Breast epithelium (tissue), 4 donors: Measurements from ENCODE around the gene PAX7. TPM values are rescaled to one million over a fixed set of nuclear protein-coding genes. Genes with fewer than 3 reads are reported as not detected.

Source experiments
- DNase-seq, 2 donors: peaks; one replicate each; pipeline ENCODE4 v3.0.0-alpha.2; 2019; ENCODE audit warnings: low spot score in 2 of 2
- H3K27ac ChIP-seq, 2 donors: fragments of 200-600 bp; sonication (generic) in 1 of 2; one replicate each; pipeline ENCODE4 v1.5.1; 2016 to 2019; ENCODE audit warnings: mild to moderate bottlenecking in 1 of 2
- H3K27me3 ChIP-seq, 2 donors: fragments of 200-600 bp; sonication (generic) in 1 of 2; one replicate each; pipeline versions ENCODE4 v1.5.1 to v1.6.0; 2017 to 2019; ENCODE audit warnings: control low read depth in 1 of 2, mild to moderate bottlenecking in 1 of 2
- H3K36me3 ChIP-seq: fragments of 200-600 bp; one replicate; pipeline ENCODE4 v1.5.1; 2019
- H3K4me1 ChIP-seq, 2 donors: fragments of 200-600 bp; sonication (generic); one replicate each; pipeline ENCODE4 v1.5.1; 2016 to 2019; ENCODE audit warnings: control low read depth in 1 of 2
- H3K4me3 ChIP-seq, 3 donors: fragments of 200-600 bp; sonication (generic); 1 replicate in 2 of 3; 2 replicates in 1 of 3; pipeline ENCODE4 v1.5.1; 2016 to 2019; ENCODE audit warnings: mild to moderate bottlenecking in 3 of 3, moderate library complexity in 2 of 3
- H3K9me3 ChIP-seq, 2 donors: fragments of 200-600 bp; sonication (generic) in 1 of 2; one replicate each; pipeline ENCODE4 v1.5.1; 2016 to 2019; ENCODE audit warnings: control low read depth in 1 of 2
- POLR2A ChIP-seq: fragments of 450-650 bp; IDR thresholded peaks from one replicate; pipeline ENCODE4 v1.6.1; 2016; ENCODE audit warnings: antibody characterized with exemption, mild to moderate bottlenecking, moderate library complexity
- POLR2AphosphoS5 ChIP-seq, 3 donors: sonication (generic); formaldehyde crosslinking; IDR thresholded peaks; one replicate each; pipeline ENCODE4 v1.6.1; 2017; ENCODE audit warnings: antibody characterized with exemption in 3 of 3
- intact Hi-C: fragments of 100-400 bp; cut with DNase I; formaldehyde crosslinking; loops from one replicate; pipeline ENCODE4 v1.15.1; 2023; ENCODE audit warnings: low total_unique reads
- total RNA-seq, 3 donors: library from RNA; depleted of rRNA; stranded (reverse); fragments of >200 nt; gene quantifications; one replicate each; pipeline ENCODE4 v1.1.0, GENCODE V29; 2016
- TF ChIP-seq, protein P1 (sequence below), 3 donors: fragments of 450-650 bp; IDR thresholded peaks; one replicate each; pipeline ENCODE4 v1.5.1; 2016 to 2017; ENCODE audit warnings: antibody characterized with exemption in 3 of 3, mild to moderate bottlenecking in 3 of 3, moderate library complexity in 3 of 3

The PAX7 gene
- total RNA-seq, 3 donors from 2014 or later = not detected

DNA sequence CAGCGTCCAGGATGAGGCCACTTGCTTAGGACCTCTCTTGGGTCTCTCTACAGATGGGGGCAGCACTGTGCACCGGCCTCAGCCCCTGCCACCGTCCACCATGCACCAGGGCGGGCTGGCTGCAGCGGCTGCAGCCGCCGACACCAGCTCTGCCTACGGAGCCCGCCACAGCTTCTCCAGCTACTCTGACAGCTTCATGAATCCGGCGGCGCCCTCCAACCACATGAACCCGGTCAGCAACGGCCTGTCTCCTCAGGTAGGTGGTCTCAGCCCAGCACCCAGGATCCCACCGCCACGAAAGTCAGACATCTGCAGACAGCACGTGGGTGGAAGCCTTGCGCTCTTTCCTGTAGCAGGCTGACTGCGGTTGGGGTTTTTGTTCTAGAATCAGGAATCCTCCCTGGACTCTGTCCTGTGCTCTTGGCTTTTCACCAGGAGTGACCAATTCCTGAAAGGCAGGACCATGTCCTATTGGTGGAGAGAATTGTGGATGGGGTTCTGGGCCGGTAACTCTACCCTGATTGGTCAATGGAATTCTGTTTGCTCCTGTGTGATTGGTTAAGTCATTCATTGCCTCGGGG lies 72.5 kb downstream of the PAX7 start:
- no peak for TF ChIP-seq POLR2A
- TF ChIP-seq, protein P1, sequence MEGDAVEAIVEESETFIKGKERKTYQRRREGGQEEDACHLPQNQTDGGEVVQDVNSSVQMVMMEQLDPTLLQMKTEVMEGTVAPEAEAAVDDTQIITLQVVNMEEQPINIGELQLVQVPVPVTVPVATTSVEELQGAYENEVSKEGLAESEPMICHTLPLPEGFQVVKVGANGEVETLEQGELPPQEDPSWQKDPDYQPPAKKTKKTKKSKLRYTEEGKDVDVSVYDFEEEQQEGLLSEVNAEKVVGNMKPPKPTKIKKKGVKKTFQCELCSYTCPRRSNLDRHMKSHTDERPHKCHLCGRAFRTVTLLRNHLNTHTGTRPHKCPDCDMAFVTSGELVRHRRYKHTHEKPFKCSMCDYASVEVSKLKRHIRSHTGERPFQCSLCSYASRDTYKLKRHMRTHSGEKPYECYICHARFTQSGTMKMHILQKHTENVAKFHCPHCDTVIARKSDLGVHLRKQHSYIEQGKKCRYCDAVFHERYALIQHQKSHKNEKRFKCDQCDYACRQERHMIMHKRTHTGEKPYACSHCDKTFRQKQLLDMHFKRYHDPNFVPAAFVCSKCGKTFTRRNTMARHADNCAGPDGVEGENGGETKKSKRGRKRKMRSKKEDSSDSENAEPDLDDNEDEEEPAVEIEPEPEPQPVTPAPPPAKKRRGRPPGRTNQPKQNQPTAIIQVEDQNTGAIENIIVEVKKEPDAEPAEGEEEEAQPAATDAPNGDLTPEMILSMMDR (IDR thresholded peaks at IDR 0.05) = no peak
- TF ChIP-seq POLR2AphosphoS5 (IDR thresholded peaks at IDR 0.05) = no peak
- H3K4me1 ChIP-seq = no peaks in the 10 kb centered on the region
- DNase-seq = no peak
- H3K27ac ChIP-seq = no peak overlapping the region
- H3K4me3 ChIP-seq = no peak overlapping the region
- no peaks in the 10 kb centered on the region for H3K36me3 ChIP-seq
- intact Hi-C loops = no loop called here
- peaks cover 0 to 43% of the 10 kb centered on the region in 2 donors for H3K27me3 ChIP-seq
- H3K9me3 ChIP-seq = no peaks in the 10 kb centered on the region

DNA sequence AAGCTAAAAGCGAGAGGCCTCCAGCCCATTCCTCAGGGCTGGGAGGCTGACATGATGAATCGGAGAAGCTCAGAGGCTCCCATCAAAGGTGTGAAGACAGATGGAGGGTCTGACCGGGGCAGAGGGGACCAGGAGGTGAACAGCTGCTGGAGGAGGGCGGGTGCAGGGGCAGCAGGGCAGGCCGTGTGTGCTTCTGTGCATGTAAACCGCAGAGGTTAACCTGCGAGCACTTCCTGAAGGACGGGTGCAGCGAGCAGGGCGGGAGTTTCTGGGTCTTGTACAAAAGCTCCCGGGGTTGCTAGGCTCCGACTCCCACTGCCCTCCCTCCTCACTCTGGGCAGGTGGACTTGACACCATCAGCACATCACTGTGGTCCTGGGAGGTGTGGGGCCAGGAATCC lies 75.2 kb downstream of the PAX7 start:
- Histone ChIP-seq H3K27ac (no peak overlapping the region), H3K4me3 (no peak overlapping the region), H3K36me3 (no peaks in the 10 kb centered on the region), H3K9me3 (no peaks in the 10 kb centered on the region), H3K27me3 (peaks cover 0 to 29% of the 10 kb centered on the region in 2 donors), H3K4me1 (no peaks in the 10 kb centered on the region)
- DNase-seq = no peak
- intact Hi-C loops = no loop called here
- TF ChIP-seq, protein P1 (IDR thresholded peaks at IDR 0.05) = no peak
- TF ChIP-seq POLR2AphosphoS5 (IDR thresholded peaks at IDR 0.05) = no peak
- TF ChIP-seq POLR2A = no peak

DNA sequence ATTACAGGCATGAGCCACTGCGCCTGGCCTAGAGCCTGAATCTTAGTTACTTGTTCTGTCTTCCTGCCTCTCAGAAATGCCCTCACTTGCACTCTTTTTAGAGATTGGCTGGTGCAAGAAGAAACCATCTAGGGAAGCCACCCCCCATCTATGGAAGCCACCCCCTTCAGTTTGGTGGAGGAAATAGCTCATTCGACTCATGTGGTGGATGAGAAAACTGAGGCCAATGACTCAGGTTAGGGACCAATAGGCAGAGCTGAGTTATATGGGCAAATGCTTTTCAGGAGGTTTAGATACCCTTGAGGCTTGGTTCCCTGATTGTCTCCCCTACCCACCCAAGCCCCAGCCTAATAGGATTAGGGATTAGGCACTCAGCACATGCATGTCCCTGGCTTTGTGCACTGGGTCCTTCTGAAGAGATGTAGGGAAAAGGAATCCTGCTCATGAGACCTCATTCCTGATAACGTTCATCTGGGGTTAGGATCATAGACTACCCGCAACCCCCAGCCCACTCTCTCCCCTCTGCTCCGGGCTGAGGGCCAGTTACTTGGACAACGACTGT lies 77.1 kb downstream of the PAX7 start:
- intact Hi-C loops = no loop called here
- Histone ChIP-seq H3K4me3 (no peak overlapping the region), H3K4me1 (no peaks in the 10 kb centered on the region), H3K27me3 (peaks cover 0 to 41% of the 10 kb centered on the region in 2 donors), H3K27ac (no peak overlapping the region), H3K9me3 (no peaks in the 10 kb centered on the region), H3K36me3 (no peaks in the 10 kb centered on the region)
- no peak for DNase-seq
- no peak for TF ChIP-seq POLR2A
- no peak for TF ChIP-seq POLR2AphosphoS5 (IDR thresholded peaks at IDR 0.05)
- TF ChIP-seq, protein P1 (IDR thresholded peaks at IDR 0.05) = no peak

DNA sequence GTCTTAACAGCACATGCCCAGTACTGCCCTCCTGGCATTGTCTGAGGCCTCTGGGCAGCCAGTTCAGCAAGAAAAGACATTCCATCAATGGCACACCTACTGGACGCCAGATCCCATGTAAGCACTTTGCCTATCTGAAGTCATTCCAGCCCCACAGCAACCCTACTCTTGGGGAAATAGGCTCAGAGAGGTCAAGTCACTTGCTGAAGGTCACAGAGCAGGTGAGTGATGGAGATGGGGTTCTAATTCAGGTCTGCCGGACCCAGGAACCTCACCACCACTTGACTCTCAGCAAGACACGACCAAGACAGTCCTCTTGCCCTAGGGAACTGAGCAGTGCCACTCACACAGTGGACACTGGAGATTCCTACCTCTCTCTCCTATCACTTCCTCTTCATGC lies 79.4 kb downstream of the PAX7 start:
- H3K27me3 ChIP-seq = peaks cover 0 to 49% of the 10 kb centered on the region in 2 donors
- H3K9me3 ChIP-seq = no peaks in the 10 kb centered on the region
- no peak for DNase-seq
- no peak overlapping the region for H3K4me3 ChIP-seq
- no peak overlapping the region for H3K27ac ChIP-seq
- intact Hi-C loops = no loop called here
- no peaks in the 10 kb centered on the region for H3K4me1 ChIP-seq
- H3K36me3 ChIP-seq = no peaks in the 10 kb centered on the region
- TF ChIP-seq POLR2AphosphoS5 (IDR thresholded peaks at IDR 0.05) (no peak), POLR2A (no peak)
- TF ChIP-seq, protein P1 (IDR thresholded peaks at IDR 0.05) = no peak

DNA sequence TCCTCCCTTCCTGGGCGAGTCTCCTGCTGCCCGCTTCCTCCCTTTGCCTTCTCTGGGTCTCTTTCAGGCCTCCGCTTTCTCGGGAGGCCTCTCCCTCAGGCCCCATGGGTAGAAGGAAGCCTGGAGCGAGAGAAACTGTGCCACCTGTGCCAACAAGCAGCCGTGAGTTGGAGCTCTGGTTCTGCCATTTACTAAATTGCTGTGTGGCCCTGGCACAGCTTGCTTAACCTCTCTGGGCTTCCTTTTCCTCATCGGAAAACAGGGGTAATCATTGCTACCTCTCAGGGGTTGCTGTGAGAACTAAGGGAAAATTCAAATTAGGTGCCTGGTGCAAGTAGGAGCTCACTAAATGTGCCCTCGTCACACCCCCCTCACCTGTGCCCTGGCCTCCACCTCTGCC lies 80.4 kb downstream of the PAX7 start:
- Histone ChIP-seq H3K9me3 (no peaks in the 10 kb centered on the region), H3K27me3 (peaks cover 0 to 51% of the 10 kb centered on the region in 2 donors), H3K27ac (no peak overlapping the region), H3K4me3 (no peak overlapping the region), H3K4me1 (no peaks in the 10 kb centered on the region), H3K36me3 (no peaks in the 10 kb centered on the region)
- intact Hi-C loops = no loop called here
- TF ChIP-seq POLR2A = no peak
- DNase-seq = no peak
